Small intestine (tissue), 7 donors: ENCODE data around the gene CEACAM5. TPM values are rescaled to one million over a fixed set of nuclear protein-coding genes. Genes with fewer than 3 reads are reported as not detected.
"Not testable (repeated sequence)": the region's sequence is repeated elsewhere in the genome, so short reads cannot be mapped to it uniquely, and the experiment has no call there.

Experiments used
- DNase-seq, 2 donors: peaks; one replicate each; pipeline versions ENCODE4 v3.0.0 to v3.0.0-alpha.2; 2013
- FAIRE-seq: peaks from 2 replicates; lab custom pipeline; 2012; peaks lifted over from hg19 to GRCh38; lab: Jason Lieb, UNC
- H3K27ac ChIP-seq, 3 donors: one replicate each; pipeline ENCODE4 v1.5.1; 2013; ENCODE audit warnings: low read length in 2 of 3, mild to moderate bottlenecking in 2 of 3, control low read depth in 1 of 3, inconsistent platforms in 1 of 3, low read depth in 1 of 3, moderate library complexity in 1 of 3
- H3K27me3 ChIP-seq, 3 donors: one replicate each; pipeline ENCODE4 v1.6.1; 2013; ENCODE audit warnings: low read length in 3 of 3, inconsistent platforms in 1 of 3; ENCODE audit not compliant: control insufficient read depth in 3 of 3, insufficient read depth in 3 of 3
- H3K36me3 ChIP-seq, 3 donors: one replicate each; pipeline ENCODE4 v1.6.1; 2013; ENCODE audit warnings: low read length in 3 of 3, inconsistent platforms in 1 of 3, low read depth in 1 of 3, mild to moderate bottlenecking in 1 of 3, moderate library complexity in 1 of 3; ENCODE audit not compliant: control insufficient read depth in 3 of 3, insufficient read depth in 2 of 3
- H3K4me1 ChIP-seq, 3 donors: one replicate each; pipeline ENCODE4 v1.6.1; 2013; ENCODE audit warnings: low read length in 2 of 3, inconsistent platforms in 1 of 3, low read depth in 1 of 3, mild to moderate bottlenecking in 1 of 3, moderate library complexity in 1 of 3; ENCODE audit not compliant: control insufficient read depth in 3 of 3, insufficient read depth in 2 of 3
- H3K4me3 ChIP-seq, 3 donors: one replicate each; pipeline ENCODE4 v1.5.1; 2013; ENCODE audit warnings: low read length in 3 of 3, control low read depth in 1 of 3, inconsistent platforms in 1 of 3, low read depth in 1 of 3, mild to moderate bottlenecking in 1 of 3, moderate library complexity in 1 of 3
- H3K9me3 ChIP-seq, 2 donors: one replicate each; pipeline ENCODE4 v1.6.1; 2013; ENCODE audit warnings: low read depth in 1 of 2, low read length in 1 of 2; ENCODE audit not compliant: control insufficient read depth in 2 of 2, insufficient read depth in 1 of 2
- WGBS, 3 donors: extraction: QIAGEN DNeasy Blood & Tissue Kit; methylation state at CpG; one replicate each; pipeline ENCODE4 v1.1.7; 2013; 5-methylcytosine and 5-hydroxymethylcytosine counted together
- polyA plus RNA-seq, 4 donors: library from polyadenylated mRNA; stranded (reverse) in 3 of 4; unstranded in 1 of 4; fragments of 200-250 nt in 3 of 4; fragments of 120-200 nt in 1 of 4; gene quantifications; one replicate each; pipeline versions ENCODE4 v1.2.1 to v1.2.3, GENCODE V29; 2013
- donor health status: healthy with polysubstance abuse.
- donor health status: control.
- donor health status: control.
- donor health status: Bipolar disorder and iron deficiency.
- donor health status: healthy.

Gene CEACAM5
- polyA plus RNA-seq, 4 donors = 2.7 to 47.5 (median 17.8) TPM

DNA sequence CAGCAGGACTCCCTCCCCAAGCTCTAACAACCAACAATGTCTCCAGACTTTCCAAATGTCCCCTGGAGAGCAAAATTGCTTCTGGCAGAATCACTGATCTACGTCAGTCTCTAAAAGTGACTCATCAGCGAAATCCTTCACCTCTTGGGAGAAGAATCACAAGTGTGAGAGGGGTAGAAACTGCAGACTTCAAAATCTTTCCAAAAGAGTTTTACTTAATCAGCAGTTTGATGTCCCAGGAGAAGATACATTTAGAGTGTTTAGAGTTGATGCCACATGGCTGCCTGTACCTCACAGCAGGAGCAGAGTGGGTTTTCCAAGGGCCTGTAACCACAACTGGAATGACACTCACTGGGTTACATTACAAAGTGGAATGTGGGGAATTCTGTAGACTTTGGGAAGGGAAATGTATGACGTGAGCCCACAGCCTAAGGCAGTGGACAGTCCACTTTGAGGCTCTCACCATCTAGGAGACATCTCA lies 6.2 kb upstream of the CEACAM5 start:
- no peak overlapping the region for H3K4me3 ChIP-seq
- FAIRE-seq = no peak

DNA sequence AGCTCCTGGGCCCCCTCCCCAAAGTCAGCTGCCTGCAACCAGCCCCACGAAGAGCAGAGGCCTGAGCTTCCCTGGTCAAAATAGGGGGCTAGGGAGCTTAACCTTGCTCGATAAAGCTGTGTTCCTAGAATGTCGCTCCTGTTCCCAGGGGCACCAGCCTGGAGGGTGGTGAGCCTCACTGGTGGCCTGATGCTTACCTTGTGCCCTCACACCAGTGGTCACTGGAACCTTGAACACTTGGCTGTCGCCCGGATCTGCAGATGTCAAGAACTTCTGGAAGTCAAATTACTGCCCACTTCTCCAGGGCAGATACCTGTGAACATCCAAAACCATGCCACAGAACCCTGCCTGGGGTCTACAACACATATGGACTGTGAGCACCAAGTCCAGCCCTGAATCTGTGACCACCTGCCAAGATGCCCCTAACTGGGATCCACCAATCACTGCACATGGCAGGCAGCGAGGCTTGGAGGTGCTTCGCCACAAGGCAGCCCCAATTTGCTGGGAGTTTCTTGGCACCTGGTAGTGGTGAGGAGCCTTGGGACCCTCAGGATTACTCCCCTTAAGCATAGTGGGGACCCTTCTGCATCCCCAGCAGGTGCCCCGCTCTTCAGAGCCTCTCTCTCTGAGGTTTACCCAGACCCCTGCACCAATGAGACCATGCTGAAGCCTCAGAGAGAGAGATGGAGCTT lies 4.7 kb upstream of the CEACAM5 start:
- Histone ChIP-seq H3K27ac (no peak overlapping the region), H3K36me3 (no peaks in the 10 kb centered on the region), H3K4me3 (no peak overlapping the region), H3K4me1 (peaks cover 0 to 18% (median 3%) of the 10 kb centered on the region in 3 donors), H3K27me3 (peaks cover 0 to 6% (median 6%) of the 10 kb centered on the region in 3 donors), H3K9me3 (no peaks in the 10 kb centered on the region)
- FAIRE-seq (no peak), DNase-seq (no peak)
- WGBS, 3 donors = 81 to 85% (median 82%) methylated on average over 8 of the region's 8 CpGs

More for the DNA sequence above, 6.2 kb upstream of the CEACAM5 start:
- DNase-seq = no peak
- no peak overlapping the region for H3K27ac ChIP-seq
- WGBS, 3 donors = 54 to 82% (median 67%) methylated on average over 3 of the region's 3 CpGs
- H3K27me3 ChIP-seq = peaks cover 0 to 9% (median 4%) of the 10 kb centered on the region in 3 donors
- no peaks in the 10 kb centered on the region for H3K36me3 ChIP-seq
- peaks cover 0 to 23% (median 3%) of the 10 kb centered on the region in 3 donors for H3K4me1 ChIP-seq
- H3K9me3 ChIP-seq = no peaks in the 10 kb centered on the region

DNA sequence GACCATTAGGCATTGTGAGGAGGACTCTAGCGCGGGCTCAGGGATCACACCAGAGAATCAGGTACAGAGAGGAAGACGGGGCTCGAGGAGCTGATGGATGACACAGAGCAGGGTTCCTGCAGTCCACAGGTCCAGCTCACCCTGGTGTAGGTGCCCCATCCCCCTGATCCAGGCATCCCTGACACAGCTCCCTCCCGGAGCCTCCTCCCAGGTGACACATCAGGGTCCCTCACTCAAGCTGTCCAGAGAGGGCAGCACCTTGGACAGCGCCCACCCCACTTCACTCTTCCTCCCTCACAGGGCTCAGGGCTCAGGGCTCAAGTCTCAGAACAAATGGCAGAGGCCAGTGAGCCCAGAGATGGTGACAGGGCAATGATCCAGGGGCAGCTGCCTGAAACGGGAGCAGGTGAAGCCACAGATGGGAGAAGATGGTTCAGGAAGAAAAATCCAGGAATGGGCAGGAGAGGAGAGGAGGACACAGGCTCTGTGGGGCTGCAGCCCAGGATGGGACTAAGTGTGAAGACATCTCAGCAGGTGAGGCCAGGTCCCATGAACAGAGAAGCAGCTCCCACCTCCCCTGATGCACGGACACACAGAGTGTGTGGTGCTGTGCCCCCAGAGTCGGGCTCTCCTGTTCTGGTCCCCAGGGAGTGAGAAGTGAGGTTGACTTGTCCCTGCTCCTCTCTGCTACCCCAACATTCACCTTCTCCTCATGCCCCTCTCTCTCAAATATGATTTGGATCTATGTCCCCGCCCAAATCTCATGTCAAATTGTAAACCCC lies 2.8 kb upstream of the CEACAM5 start:
- Histone ChIP-seq H3K27me3 (peaks cover 0 to 6% (median 6%) of the 10 kb centered on the region in 3 donors), H3K9me3 (no peaks in the 10 kb centered on the region), H3K4me3 (no peak overlapping the region), H3K27ac (no peak overlapping the region), H3K36me3 (peaks cover 0 to 2% (median 0%) of the 10 kb centered on the region in 3 donors), H3K4me1 (peaks cover 0 to 3% (median 0%) of the 10 kb centered on the region in 3 donors)
- FAIRE-seq = no peak
- 41 to 45% (median 45%) methylated on average over 10 of the region's 10 CpGs for WGBS, 3 donors
- peak; percentile 21 to 76 for DNase-seq

DNA sequence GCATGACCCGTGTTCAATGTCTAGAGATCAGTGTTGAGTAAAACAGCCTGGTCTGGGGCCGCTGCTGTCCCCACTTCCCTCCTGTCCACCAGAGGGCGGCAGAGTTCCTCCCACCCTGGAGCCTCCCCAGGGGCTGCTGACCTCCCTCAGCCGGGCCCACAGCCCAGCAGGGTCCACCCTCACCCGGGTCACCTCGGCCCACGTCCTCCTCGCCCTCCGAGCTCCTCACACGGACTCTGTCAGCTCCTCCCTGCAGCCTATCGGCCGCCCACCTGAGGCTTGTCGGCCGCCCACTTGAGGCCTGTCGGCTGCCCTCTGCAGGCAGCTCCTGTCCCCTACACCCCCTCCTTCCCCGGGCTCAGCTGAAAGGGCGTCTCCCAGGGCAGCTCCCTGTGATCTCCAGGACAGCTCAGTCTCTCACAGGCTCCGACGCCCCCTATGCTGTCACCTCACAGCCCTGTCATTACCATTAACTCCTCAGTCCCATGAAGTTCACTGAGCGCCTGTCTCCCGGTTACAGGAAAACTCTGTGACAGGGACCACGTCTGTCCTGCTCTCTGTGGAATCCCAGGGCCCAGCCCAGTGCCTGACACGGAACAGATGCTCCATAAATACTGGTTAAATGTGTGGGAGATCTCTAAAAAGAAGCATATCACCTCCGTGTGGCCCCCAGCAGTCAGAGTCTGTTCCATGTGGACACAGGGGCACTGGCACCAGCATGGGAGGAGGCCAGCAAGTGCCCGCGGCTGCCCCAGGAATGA lies 1.5 kb upstream of the CEACAM5 start:
- Histone ChIP-seq H3K36me3 (peaks cover 0 to 2% (median 0%) of the 10 kb centered on the region in 3 donors), H3K27me3 (peaks cover 0 to 6% (median 6%) of the 10 kb centered on the region in 3 donors), H3K4me1 (no peaks in the 10 kb centered on the region), H3K9me3 (no peaks in the 10 kb centered on the region), H3K27ac (peak overlapping the region in 1 of 3 donors; percentile 38), H3K4me3 (peak overlapping the region in 2 of 3 donors; percentile 29 to 30)
- DNase-seq = peak; percentile 81 to 92
- FAIRE-seq = no peak
- WGBS, 3 donors = 14 to 15% (median 15%) methylated on average over 24 to 26 of the region's 26 CpGs

DNA sequence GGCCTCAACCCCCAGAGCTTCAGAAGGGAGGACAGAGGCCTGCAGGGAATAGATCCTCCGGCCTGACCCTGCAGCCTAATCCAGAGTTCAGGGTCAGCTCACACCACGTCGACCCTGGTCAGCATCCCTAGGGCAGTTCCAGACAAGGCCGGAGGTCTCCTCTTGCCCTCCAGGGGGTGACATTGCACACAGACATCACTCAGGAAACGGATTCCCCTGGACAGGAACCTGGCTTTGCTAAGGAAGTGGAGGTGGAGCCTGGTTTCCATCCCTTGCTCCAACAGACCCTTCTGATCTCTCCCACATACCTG lies 969 bp upstream of the CEACAM5 start:
- DNase-seq (peak in 1 of 2 donors; percentile 15), FAIRE-seq (no peak)
- Histone ChIP-seq H3K27me3 (peaks cover 0 to 6% (median 6%) of the 10 kb centered on the region in 3 donors), H3K36me3 (peaks cover 0 to 2% (median 0%) of the 10 kb centered on the region in 3 donors), H3K9me3 (no peaks in the 10 kb centered on the region), H3K4me1 (no peaks in the 10 kb centered on the region), H3K27ac (peak overlapping the region in 1 of 3 donors; percentile 33), H3K4me3 (no peak overlapping the region)
- 53 to 67% (median 66%) methylated on average over 4 to 5 of the region's 5 CpGs for WGBS, 3 donors

DNA sequence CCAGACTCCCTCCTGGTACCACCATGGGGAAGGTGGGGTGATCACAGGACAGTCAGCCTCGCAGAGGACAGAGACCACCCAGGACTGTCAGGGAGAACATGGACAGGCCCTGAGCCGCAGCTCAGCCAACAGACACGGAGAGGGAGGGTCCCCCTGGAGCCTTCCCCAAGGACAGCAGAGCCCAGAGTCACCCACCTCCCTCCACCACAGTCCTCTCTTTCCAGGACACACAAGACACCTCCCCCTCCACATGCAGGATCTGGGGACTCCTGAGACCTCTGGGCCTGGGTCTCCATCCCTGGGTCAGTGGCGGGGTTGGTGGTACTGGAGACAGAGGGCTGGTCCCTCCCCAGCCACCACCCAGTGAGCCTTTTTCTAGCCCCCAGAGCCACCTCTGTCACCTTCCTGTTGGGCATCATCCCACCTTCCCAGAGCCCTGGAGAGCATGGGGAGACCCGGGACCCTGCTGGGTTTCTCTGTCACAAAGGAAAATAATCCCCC lies 505 bp upstream of the CEACAM5 start:
- DNase-seq (no peak), FAIRE-seq (no peak)
- Histone ChIP-seq H3K4me1 (no peaks in the 10 kb centered on the region), H3K4me3 (no peak overlapping the region), H3K27ac (no peak overlapping the region), H3K9me3 (no peaks in the 10 kb centered on the region), H3K36me3 (peaks cover 0 to 2% (median 0%) of the 10 kb centered on the region in 3 donors), H3K27me3 (peaks cover 0 to 6% (median 3%) of the 10 kb centered on the region in 3 donors)
- 80 to 86% (median 81%) methylated on average over 4 to 5 of the region's 5 CpGs for WGBS, 3 donors

DNA sequence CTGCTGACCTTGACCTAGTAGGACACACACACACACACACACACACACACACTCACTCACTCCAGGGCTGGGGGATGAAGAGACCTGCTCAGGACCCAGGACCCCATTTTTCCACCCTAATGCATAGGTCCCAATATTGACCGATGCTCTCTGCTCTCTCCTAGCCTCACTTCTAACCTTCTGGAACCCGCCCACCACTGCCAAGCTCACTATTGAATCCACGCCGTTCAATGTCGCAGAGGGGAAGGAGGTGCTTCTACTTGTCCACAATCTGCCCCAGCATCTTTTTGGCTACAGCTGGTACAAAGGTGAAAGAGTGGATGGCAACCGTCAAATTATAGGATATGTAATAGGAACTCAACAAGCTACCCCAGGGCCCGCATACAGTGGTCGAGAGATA lies 1.1 kb downstream of the CEACAM5 start:
- 87 to 91% (median 91%) methylated on average over 8 of the region's 8 CpGs for WGBS, 3 donors
- not testable (repeated sequence) for H3K27me3 ChIP-seq, H3K9me3 ChIP-seq, H3K27ac ChIP-seq, DNase-seq, H3K4me1 ChIP-seq, H3K36me3 ChIP-seq, FAIRE-seq
- H3K4me3 ChIP-seq = peak overlapping the region in 2 of 3 donors; percentile 2 to 66
